Fibroblast of lung (primary cell): Measurements from ENCODE around the gene C17orf50. TPM values are rescaled to one million over a fixed set of nuclear protein-coding genes. Genes with fewer than 3 reads are reported as not detected.

Experiments used
- DNase-seq, 2 donors: peaks; one replicate each; pipeline versions ENCODE4 v3.0.0 to v3.0.0-alpha.2; 2010; ENCODE audit warnings: low read depth in 2 of 2
- H2AFZ ChIP-seq: 2 replicates; pipeline ENCODE4 v1.5.1; 2012; ENCODE audit warnings: low read length, control low read depth, inconsistent platforms
- H3K27ac ChIP-seq: 2 replicates; pipeline ENCODE4 v1.5.1; 2011; ENCODE audit warnings: low read length, control low read depth; ENCODE audit not compliant: insufficient read depth
- H3K27me3 ChIP-seq: 2 replicates; pipeline ENCODE4 v1.5.1; 2011; ENCODE audit warnings: mild to moderate bottlenecking, low read length; ENCODE audit not compliant: control insufficient read depth, insufficient read depth
- H3K36me3 ChIP-seq: 2 replicates; pipeline ENCODE4 v1.5.1; 2011; ENCODE audit warnings: low read length; ENCODE audit not compliant: control insufficient read depth, insufficient read depth
- H3K4me1 ChIP-seq: 2 replicates; pipeline ENCODE4 v1.5.1; 2011; ENCODE audit warnings: low read length; ENCODE audit not compliant: control insufficient read depth, insufficient read depth; ENCODE audit errors: extremely low read depth
- H3K4me2 ChIP-seq: 2 replicates; pipeline ENCODE4 v1.5.1; 2011; ENCODE audit warnings: low read length, control low read depth; ENCODE audit not compliant: insufficient read depth; ENCODE audit errors: extremely low read depth
- H3K4me3 ChIP-seq, 4 experiments: fragments of 200-600 bp in 1 of 4; sonication (generic) in 1 of 4; replicated peaks in 1 of 4; 2 replicates each; pipeline ENCODE4 v1.5.1; 2011 to 2016; ENCODE audit warnings: low read length in 4 of 4, low read depth in 3 of 4, mild to moderate bottlenecking in 3 of 4, control low read depth in 2 of 4, inconsistent platforms in 1 of 4, mixed read lengths in 1 of 4; ENCODE audit not compliant: insufficient read depth in 1 of 4; ENCODE audit errors: control extremely low read depth in 1 of 4
- H3K79me2 ChIP-seq: 2 replicates; pipeline ENCODE4 v1.5.1; 2012; ENCODE audit warnings: mild to moderate bottlenecking, low read length, inconsistent platforms; ENCODE audit not compliant: control insufficient read depth, insufficient read depth
- H3K9ac ChIP-seq: 2 replicates; pipeline ENCODE4 v1.5.1; 2011; ENCODE audit warnings: mild to moderate bottlenecking, low read length, control low read depth; ENCODE audit not compliant: insufficient read depth
- H3K9me3 ChIP-seq: 2 replicates; pipeline ENCODE4 v1.5.1; 2012; ENCODE audit warnings: low read depth, low read length; ENCODE audit not compliant: control insufficient read depth, insufficient read depth
- H4K20me1 ChIP-seq: 2 replicates; pipeline ENCODE4 v1.5.1; 2011; ENCODE audit warnings: low read length; ENCODE audit not compliant: control insufficient read depth, insufficient read depth; ENCODE audit errors: extremely low read depth
- EZH2 ChIP-seq: IDR thresholded peaks from 2 replicates; pipeline ENCODE4 v1.5.1; 2012; ENCODE audit warnings: low read length, control low read depth, mild to moderate bottlenecking; ENCODE audit errors: missing control alignments
- polyA plus RNA-seq, 2 donors: library from polyadenylated mRNA; depleted of rRNA in 1 of 2; stranded (reverse) in 1 of 2; unstranded in 1 of 2; fragments of >200 nt; gene quantifications; 2 replicates each; pipeline ENCODE4 v1.2.1, GENCODE V29; 2011 to 2012; ENCODE audit warnings: missing spikeins in 1 of 2
- total RNA-seq: library from RNA; depleted of rRNA; stranded (reverse); fragments of >200 nt; gene quantifications from 2 replicates; pipeline ENCODE4 v1.2.1, GENCODE V29; 2014
- TF ChIP-seq, protein P1 (sequence below), 2 donors: IDR thresholded peaks in 1 of 2; conservative IDR thresholded peaks in 1 of 2; 1 replicate in 1 of 2; 2 replicates in 1 of 2; pipeline ENCODE4 v1.5.1; 2011 to 2012; ENCODE audit warnings: low read length in 2 of 2, control low read depth in 1 of 2, inconsistent platforms in 1 of 2, low read depth in 1 of 2, mild to moderate bottlenecking in 1 of 2

C17orf50 gene
- total and polyA plus RNA-seq, 2 donors (not counting 1 experiment from before 2014, with no cell fraction given) = not detected

DNA sequence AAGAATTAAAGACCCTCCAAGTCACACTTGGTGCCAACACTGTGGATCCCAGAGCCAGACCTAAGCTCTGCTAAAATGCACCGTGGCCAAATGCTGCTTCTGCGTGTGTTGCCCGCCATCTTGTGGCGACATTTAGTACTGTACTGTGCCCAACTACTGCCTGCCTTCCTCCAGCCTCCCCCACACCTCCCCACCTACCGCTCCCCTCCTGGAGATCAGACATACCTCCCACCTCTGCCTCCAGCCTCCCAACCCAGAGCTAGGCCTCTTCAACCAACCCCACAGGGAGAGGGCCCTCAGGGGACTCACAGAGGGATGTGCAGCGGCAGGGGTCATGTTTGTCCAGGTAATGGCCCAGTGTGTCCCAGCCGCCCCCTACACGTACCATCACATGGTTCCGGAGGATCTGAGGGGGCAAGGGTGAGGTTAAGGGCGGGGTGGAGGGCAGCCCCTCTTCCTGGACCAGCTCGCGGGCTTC is 13.1 kb upstream of the C17orf50 start:
- Histone ChIP-seq H3K9ac (no peak overlapping the region), H3K4me2 (no peak overlapping the region), H3K4me3 (no peak overlapping the region), H3K9me3 (no peaks in the 10 kb centered on the region), H4K20me1 (no peaks in the 10 kb centered on the region), H3K27me3 (peaks cover 37% of the 10 kb centered on the region), H2AFZ (no peak overlapping the region), H3K36me3 (no peaks in the 10 kb centered on the region), H3K4me1 (no peaks in the 10 kb centered on the region), H3K27ac (no peak overlapping the region), H3K79me2 (no peaks in the 10 kb centered on the region)
- TF ChIP-seq EZH2 = no peak
- TF ChIP-seq, protein P1, sequence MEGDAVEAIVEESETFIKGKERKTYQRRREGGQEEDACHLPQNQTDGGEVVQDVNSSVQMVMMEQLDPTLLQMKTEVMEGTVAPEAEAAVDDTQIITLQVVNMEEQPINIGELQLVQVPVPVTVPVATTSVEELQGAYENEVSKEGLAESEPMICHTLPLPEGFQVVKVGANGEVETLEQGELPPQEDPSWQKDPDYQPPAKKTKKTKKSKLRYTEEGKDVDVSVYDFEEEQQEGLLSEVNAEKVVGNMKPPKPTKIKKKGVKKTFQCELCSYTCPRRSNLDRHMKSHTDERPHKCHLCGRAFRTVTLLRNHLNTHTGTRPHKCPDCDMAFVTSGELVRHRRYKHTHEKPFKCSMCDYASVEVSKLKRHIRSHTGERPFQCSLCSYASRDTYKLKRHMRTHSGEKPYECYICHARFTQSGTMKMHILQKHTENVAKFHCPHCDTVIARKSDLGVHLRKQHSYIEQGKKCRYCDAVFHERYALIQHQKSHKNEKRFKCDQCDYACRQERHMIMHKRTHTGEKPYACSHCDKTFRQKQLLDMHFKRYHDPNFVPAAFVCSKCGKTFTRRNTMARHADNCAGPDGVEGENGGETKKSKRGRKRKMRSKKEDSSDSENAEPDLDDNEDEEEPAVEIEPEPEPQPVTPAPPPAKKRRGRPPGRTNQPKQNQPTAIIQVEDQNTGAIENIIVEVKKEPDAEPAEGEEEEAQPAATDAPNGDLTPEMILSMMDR (conservative IDR thresholded peaks at IDR 0.05 in 1 of 2, IDR thresholded peaks at IDR 0.05 in 1 of 2; ENCODE audit: low read depth in 1 of 2, low read length in 2 of 2) = peak; percentile 76 to 87
- DNase-seq = peak; percentile 59 to 83

DNA sequence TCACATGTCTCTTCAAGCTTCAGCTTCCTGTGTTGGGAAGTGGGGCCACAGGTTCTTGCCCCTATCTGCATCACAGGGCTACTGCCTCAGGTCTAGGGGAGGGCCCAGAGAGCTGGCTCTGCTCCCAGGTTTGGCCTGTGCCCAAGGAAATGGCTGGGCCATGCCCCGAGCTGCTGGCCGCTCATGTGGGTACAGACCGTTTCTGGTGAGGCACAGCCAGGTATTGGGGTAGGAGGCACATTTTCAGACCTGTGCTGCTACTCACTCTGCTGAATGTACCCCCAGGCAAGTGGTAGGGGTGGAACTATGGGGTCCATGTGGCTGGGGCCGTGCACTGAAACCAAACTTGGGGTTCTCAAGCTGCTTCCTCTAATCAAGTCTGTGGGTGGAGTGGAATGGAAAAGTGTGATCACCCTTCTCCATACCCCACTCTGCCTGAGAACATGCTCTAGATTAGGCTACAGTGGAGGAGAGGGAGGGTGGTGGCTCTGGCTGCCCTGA is 12.3 kb upstream of the C17orf50 start:
- Histone ChIP-seq H3K9ac (no peak overlapping the region), H2AFZ (no peak overlapping the region), H3K4me3 (no peak overlapping the region), H3K9me3 (no peaks in the 10 kb centered on the region), H3K27ac (no peak overlapping the region), H3K27me3 (peaks cover 34% of the 10 kb centered on the region), H3K4me1 (no peaks in the 10 kb centered on the region), H3K4me2 (no peak overlapping the region), H4K20me1 (no peaks in the 10 kb centered on the region), H3K36me3 (no peaks in the 10 kb centered on the region), H3K79me2 (no peaks in the 10 kb centered on the region)
- DNase-seq = no peak
- no peak for TF ChIP-seq EZH2
- TF ChIP-seq, protein P1 (conservative IDR thresholded peaks at IDR 0.05 in 1 of 2, IDR thresholded peaks at IDR 0.05 in 1 of 2; ENCODE audit: low read depth in 1 of 2, low read length in 2 of 2) = no peak

DNA sequence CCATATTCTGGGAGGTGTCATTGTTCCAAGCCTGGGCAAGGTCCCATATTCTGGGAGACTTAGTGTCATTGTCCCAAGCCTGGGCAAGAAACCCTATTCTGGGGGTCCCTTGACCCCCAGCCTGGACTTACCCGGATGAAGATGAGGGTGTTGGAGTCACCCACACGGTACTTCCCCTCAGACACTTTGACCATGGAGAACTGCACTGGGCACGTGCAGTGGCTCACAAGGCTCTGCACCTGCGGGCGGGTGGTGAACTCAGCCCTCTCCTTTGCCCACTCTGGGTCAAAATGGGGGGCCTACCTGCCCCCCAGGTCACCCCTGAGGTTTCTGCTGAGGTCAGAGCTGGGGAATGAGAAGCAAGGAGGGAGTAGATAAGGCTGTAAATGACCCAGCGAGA is 11.7 kb upstream of the C17orf50 start:
- no peak overlapping the region for H3K9ac ChIP-seq
- H3K79me2 ChIP-seq = no peaks in the 10 kb centered on the region
- peaks cover 34% of the 10 kb centered on the region for H3K27me3 ChIP-seq
- TF ChIP-seq, protein P1 (conservative IDR thresholded peaks at IDR 0.05 in 1 of 2, IDR thresholded peaks at IDR 0.05 in 1 of 2; ENCODE audit: low read depth in 1 of 2, low read length in 2 of 2) = no peak
- no peak for TF ChIP-seq EZH2
- no peak overlapping the region for H3K4me2 ChIP-seq
- H3K4me3 ChIP-seq = no peak overlapping the region
- no peaks in the 10 kb centered on the region for H3K4me1 ChIP-seq
- no peaks in the 10 kb centered on the region for H3K36me3 ChIP-seq
- DNase-seq = no peak
- H3K9me3 ChIP-seq = no peaks in the 10 kb centered on the region
- no peak overlapping the region for H3K27ac ChIP-seq
- H4K20me1 ChIP-seq = no peaks in the 10 kb centered on the region
- H2AFZ ChIP-seq = no peak overlapping the region
